Measurements from ENCODE around the gene UNC5CL.

The UNC5CL gene

GRCh38 chr6:41042226-41043055 is 3.4 kb upstream of the UNC5CL start, which contains the start of gene TSPO2:
TSPO2 (plus strand) TSS chr6:41042467; CDS start chr6:41042986, 519 bp downstream.
- DNase-seq (ENCODE audit: low read depth): no peak
- H3K4me3 ChIP-seq (ENCODE audit: low read depth, low read length): no peak within 1 kb of the TSS

GRCh38 chr6:41040940-41041536 is 2.0 kb upstream of the UNC5CL start:
- no peak overlapping the region for H3K4me3 ChIP-seq (ENCODE audit: low read depth, low read length)
- no peak for DNase-seq (ENCODE audit: low read depth)

- H3K4me3 ChIP-seq (ENCODE audit: low read depth, low read length): no peak overlapping the region
- DNase-seq (ENCODE audit: low read depth): no peak
Observed at GRCh38 chr6:41040101-41040939, 1.3 kb upstream of the UNC5CL start.

GRCh38 chr6:41038205-41038604 is 816 bp downstream of the UNC5CL start:
- no peak overlapping the region for H3K4me3 ChIP-seq (ENCODE audit: low read depth, low read length)

GRCh38 chr6:41037107-41037900 is 1.7 kb downstream of the UNC5CL start:
- no peak for DNase-seq (ENCODE audit: low read depth)
- H3K4me3 ChIP-seq (ENCODE audit: low read depth, low read length): no peak overlapping the region

More at GRCh38 chr6:41038205-41038604, 816 bp downstream of the UNC5CL start:
- DNase-seq (ENCODE audit: low read depth): no peak

GRCh38 chr6:41036601-41037000 is 2.4 kb downstream of the UNC5CL start:
- no peak overlapping the region for H3K4me3 ChIP-seq (ENCODE audit: low read depth, low read length)
- no peak for DNase-seq (ENCODE audit: low read depth)

- H3K4me3 ChIP-seq (ENCODE audit: low read depth, low read length): no peak overlapping the region
- no peak for DNase-seq (ENCODE audit: low read depth)
Observed at GRCh38 chr6:41036186-41036585, 2.8 kb downstream of the UNC5CL start.

GRCh38 chr6:41033776-41034175 is 5.2 kb downstream of the UNC5CL start:
- no peak overlapping the region for H3K4me3 ChIP-seq (ENCODE audit: low read depth, low read length)
- no peak for DNase-seq (ENCODE audit: low read depth)

GRCh38 chr6:41032830-41033229 is 6.2 kb downstream of the UNC5CL start:
- no peak overlapping the region for H3K4me3 ChIP-seq (ENCODE audit: low read depth, low read length)
- DNase-seq (ENCODE audit: low read depth): no peak

GRCh38 chr6:41028561-41029412 is 10.2 kb downstream of the UNC5CL start:
- H3K4me3 ChIP-seq (ENCODE audit: low read depth, low read length): peak overlapping the region; percentile 50
- DNase-seq (ENCODE audit: low read depth): no peak

GRCh38 chr6:41027799-41028560 is 11.0 kb downstream of the UNC5CL start:
- peak; percentile 4 for DNase-seq (ENCODE audit: low read depth)
- H3K4me3 ChIP-seq (ENCODE audit: low read depth, low read length): peak overlapping the region; percentile 50

- peak overlapping the region; percentile 50 for H3K4me3 ChIP-seq (ENCODE audit: low read depth, low read length)
- DNase-seq (ENCODE audit: low read depth): no peak
Observed at GRCh38 chr6:41027241-41027640, 11.8 kb downstream of the UNC5CL start.

GRCh38 chr6:41025966-41026530 is 13.0 kb downstream of the UNC5CL start:
- H3K4me3 ChIP-seq (ENCODE audit: low read depth, low read length): no peak overlapping the region
- DNase-seq (ENCODE audit: low read depth): no peak

- DNase-seq (ENCODE audit: low read depth): no peak
- no peak overlapping the region for H3K4me3 ChIP-seq (ENCODE audit: low read depth, low read length)
Observed at GRCh38 chr6:41023114-41023513, 15.9 kb downstream of the UNC5CL start.

- no peak overlapping the region for H3K4me3 ChIP-seq (ENCODE audit: low read depth, low read length)
- no peak for DNase-seq (ENCODE audit: low read depth)
Observed at GRCh38 chr6:41022294-41022693, 16.7 kb downstream of the UNC5CL start.

- DNase-seq (ENCODE audit: low read depth): no peak
- H3K4me3 ChIP-seq (ENCODE audit: low read depth, low read length): no peak overlapping the region
Observed at GRCh38 chr6:41021832-41022231, 17.2 kb downstream of the UNC5CL start.

- DNase-seq (ENCODE audit: low read depth): no peak
- H3K4me3 ChIP-seq (ENCODE audit: low read depth, low read length): no peak overlapping the region
Observed at GRCh38 chr6:41017663-41018062, 21.4 kb downstream of the UNC5CL start.
